Measurements from ENCODE around the gene CAMTA1.
A peak's percentile ranks its signal among the peaks of the same experiment; 100 is the strongest.

Gene CAMTA1

GRCh38 chr1:7248549-7249199 lies 463.4 kb downstream of the CAMTA1 start:
- no peak for DNase-seq

- no peak for DNase-seq
Observed at GRCh38 chr1:7249516-7249915, 464.3 kb downstream of the CAMTA1 start.

DNA sequence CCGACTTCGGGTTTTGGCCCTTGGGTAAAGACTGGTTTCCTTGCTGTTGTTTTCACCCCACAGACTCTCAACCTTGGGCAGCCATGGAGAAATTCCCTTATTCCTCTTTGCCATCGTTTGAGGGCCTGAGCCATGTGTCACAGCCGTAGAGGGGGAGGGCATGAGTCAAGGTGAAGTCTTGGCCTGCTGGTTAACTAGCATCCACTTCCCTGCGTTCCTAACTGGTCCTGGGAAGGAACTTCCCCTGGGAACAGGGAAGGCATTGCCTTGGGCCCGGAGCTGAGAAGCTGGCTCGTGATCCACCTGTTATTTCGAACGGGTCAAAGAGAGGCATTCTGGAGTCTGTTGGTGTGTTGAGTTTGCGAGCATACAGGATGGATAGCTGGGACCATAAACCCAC lies 464.9 kb downstream of the CAMTA1 start:
- DNase-seq, result no peak

GRCh38 chr1:7250597-7251453 lies 465.6 kb downstream of the CAMTA1 start:
- no peak for DNase-seq

DNA sequence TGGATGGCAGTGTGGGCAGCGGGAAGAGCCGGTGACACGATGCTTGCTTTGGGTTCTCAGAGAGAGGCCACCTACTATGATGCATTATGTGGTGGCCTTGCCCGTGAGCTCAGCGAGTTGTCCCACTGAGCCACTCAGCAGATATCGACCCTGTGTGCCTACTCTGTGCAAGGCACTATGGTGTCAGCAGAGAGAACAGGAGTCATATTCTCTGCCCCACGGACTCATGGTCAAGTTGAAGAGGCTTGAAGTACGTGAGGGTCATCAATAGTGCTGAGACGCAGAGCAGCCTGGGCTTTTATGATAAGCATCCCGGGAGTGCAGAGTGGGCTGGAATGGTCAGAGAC lies 466.2 kb downstream of the CAMTA1 start:
- DNase-seq, result no peak

- peak; percentile 36 for DNase-seq
Observed at GRCh38 chr1:7252411-7253117, 467.3 kb downstream of the CAMTA1 start.

DNA sequence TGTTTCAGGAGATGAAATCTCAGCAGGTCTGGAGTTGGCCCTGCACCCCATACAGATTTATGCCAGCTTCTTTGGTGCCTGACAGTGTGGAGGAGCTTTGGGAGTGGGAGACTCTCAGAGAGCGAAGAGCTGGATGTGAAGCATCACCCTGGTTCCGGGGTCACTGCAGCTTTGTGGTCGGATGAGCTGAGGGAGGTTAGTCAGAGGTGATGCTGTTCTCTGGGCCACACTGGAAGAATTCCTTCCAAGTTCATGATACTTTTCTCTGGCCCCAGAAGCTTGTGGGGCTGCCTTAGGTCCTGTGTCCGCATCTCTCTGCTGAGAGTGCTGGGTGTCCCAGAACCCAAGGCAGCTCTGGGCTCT lies 467.8 kb downstream of the CAMTA1 start:
- no peak for DNase-seq

DNA sequence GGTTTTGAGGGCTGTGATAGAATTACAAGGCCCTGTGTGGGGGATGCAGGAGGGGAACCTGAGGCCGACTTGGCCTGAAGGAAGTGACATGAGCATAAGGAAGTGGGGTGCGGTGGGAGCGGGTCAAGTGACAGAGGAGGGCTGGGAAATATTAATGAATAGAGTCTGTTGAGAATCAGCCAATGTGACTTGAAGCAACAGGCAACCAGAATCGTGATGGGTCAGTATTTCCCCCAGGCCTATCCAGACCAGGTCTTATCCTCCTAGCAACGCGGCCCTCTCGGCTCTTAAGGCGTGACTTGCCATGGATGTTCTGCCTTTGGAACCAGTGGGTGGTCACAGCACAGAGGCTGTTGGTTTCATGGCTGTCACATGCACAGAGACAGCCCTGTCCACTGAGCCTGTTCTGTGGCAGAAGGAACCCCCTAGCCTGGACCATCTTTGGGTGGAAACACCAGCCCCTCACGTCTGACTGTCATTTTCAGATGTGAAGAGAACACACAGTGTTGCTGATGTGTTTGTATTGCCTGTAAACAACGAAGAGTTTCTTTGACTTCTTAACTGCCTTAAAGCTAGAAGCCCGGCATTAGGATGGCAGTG lies 468.8 kb downstream of the CAMTA1 start:
- no peak for DNase-seq

- no peak for DNase-seq
Observed at GRCh38 chr1:7255303-7256058, 470.2 kb downstream of the CAMTA1 start.

DNA sequence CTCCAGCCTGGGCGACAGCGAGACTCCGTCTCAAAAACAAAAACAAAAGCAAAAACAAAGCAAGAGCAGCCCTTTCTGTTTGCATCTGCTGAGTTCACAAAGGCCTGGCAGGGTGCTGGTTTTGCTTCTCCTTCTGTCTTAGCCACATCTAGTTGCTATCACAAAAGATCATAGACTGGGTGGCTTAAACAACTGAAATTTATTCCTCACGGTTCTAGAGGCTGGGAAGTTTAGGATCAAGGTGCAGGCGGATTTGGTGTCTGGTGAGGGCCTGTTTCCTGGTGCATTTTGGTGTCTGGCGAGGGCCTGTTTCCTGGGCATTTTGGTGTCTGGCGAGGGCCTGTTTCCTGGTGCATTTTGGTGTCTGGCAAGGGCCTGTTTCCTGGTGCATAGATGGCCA lies 471.3 kb downstream of the CAMTA1 start:
- DNase-seq, result no peak

DNA sequence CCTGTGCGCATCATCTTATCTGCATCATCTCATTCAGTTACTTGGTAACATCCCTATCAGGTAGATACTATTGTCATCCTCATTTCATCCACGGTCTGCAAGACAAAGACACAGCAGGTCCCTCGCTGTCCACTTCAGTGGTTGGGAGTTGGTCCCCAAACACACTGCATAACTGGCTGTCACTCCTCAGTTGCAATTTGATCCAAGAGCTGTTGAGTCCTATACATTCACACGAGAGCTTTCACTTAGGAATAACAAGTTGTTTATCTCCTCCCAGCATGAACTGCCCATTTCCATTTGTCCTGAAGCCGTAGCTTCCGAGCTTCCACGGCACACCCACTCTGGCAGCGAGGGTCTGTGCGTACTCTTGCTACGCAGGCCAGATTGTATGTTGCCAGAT lies 472.0 kb downstream of the CAMTA1 start:
- peak; percentile 71 for DNase-seq

DNA sequence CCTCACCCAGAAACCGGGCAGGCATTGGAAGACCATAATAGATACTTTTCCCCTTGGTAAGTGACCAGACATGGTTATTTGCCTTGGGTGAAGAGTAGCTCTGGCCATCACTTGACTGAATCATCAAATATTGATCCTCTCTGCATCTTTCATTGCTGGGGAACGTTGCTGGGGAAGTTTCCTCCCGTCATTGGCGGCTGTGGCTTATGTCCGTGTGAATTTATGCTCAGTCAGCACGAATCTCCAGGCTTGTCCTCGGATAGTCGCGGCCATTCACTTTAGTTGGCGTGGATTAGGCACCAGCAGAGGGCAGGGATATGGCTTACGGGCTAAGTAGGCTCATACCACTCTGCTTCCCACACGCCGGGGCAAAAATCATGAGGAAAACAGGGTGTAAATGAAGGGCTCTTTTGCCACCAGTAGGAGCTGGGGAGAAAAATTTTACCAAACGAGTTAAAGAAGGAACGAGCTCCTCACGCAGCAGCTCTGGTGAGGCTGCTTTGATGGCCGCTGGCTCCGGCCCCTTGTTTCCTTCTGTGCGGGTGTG lies 473.4 kb downstream of the CAMTA1 start:
- no peak for DNase-seq

- no peak for DNase-seq
Observed at GRCh38 chr1:7259955-7260354, 474.7 kb downstream of the CAMTA1 start.

DNA sequence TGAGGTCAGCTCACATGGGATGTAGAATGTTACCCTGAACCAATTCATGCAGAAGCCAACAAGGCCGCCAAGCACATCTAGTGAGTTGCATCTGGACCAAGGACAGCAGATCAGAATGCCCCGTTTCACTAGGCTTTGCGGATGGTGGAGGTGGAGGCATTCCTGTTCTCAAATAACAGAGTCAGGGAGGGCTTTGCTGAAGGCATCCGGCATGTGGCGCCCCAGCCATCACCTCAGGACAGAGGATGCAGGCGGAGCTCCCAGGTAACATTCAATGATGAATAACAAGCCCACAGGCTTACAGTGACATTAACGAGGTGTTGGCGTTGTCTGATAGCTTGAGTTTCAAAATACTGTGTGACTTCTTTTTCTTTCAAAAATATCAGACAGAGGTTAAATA lies 476.2 kb downstream of the CAMTA1 start:
- no peak for DNase-seq

DNA sequence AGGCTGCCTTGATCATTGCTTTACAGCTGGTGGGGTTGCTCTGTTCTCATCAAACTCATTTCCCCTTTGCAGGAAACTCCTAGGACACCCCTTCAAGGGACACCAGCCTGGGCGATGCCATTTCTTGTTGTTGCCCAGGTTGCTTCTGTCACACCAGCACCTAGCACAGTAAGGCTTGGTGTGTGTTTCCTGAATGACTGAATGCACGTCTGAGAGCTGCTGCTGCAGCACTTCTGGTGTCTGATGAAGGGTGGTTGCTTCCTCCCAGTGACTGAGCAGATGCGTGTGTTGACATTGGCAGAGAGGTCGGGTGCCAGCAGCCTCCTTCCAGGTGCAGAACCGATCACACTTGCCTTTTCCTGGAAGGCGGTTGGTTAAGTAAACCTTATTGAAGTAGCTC lies 477.4 kb downstream of the CAMTA1 start:
- DNase-seq, result peak; percentile 87

DNA sequence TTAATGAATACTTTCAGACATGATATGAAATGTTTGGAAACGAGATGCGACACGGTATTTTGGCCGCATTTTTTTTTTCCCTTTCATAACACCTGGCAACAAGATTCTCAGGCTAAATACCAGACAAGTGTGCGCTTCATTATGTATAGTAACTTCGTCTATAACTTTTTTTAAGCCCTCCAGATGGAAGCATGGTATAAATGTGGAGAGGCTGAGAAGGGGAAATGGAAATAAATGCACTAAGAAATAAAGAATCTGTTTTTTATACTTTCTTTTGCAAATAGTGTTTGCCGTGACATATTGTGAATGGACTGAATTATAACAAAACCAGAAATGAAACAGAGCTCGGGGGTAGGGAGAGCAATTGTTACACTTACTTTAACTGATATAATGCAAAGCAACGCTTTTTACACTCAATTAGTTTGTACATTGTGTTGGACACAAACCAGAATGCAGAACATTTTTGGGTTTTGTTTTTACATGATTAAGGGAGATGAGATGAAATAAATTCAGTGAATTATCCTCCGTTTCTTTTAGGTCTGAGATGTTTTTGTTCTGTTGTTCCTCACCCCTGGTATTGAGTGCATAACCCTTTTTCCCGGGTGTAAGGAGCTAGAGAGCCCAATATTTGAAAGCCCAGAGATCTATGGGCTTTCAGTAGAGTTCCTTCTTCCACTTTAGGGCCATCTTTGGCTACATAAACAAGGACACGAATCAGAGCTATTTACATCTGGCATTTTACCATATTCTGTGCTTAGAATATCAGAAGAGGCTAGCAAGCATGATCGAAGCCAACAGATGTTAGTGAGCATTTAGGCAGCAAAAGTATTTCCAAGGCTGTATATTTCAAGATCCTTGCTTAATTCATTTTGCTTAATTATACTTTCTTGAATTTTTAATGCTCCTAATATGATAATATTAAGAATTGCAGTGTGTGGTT lies 478.0 kb downstream of the CAMTA1 start:
- no peak for DNase-seq

- no peak for DNase-seq
Observed at GRCh38 chr1:7264101-7264500, 478.8 kb downstream of the CAMTA1 start.

- DNase-seq, result no peak
Observed at GRCh38 chr1:7265771-7266371, 480.6 kb downstream of the CAMTA1 start.

DNA sequence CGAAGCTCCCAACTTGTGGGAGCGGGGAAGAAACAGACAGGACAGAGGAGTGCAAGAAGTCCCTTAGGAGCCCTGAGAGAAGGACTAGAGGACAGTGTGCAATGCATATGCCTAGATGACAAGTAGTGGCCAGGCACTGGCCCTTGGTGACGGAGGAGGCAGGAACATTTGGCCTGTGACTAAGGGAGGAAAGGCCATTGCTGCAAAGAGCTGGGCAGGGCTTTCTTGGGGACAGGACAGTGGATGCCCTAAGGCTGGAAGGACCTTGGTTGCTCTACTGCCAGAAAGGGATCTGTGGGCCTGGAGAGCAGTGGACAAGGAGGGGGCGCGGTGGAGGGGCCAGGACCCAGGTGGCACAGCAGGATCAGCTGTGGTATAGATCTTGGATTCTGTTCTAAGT lies 481.3 kb downstream of the CAMTA1 start:
- DNase-seq, result no peak

DNA sequence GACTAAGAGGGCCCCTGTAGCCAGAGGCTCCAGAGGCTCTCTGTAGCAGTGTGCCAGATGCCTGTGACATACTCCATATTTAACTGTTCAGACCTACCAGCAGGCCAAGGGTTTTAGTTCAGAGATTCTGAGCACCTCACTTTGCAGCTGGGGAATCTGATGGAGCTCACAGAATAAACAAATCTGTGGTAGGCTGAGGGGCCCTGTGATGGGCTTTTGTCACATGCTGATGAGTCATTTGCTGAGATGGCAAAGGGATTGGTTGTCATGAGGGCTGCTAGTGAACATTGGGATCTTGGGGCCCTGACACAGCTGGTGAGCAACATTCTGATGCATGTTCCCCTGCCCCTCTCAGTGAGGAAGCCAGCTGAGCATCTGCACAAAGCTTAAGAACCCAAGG lies 482.2 kb downstream of the CAMTA1 start:
- DNase-seq, result no peak

DNA sequence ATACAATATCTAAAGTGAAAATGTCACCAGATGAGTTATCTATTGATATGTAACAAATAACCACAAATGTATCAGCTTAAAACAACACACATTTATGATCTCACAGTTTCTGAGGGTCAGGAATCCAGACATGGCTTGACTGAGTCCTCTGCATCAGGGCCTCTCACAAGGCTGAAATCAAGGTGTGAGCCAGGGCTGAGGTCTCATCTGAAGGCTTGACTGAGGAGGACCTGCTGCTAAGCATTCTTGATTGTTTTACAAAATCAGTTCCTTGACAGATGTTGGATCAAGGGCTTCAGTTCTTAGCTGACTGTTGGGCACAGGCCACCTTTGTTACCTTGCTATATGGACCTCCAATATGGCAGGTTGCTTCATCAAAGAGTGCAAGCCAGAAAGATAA lies 483.7 kb downstream of the CAMTA1 start:
- no peak for DNase-seq

All from COR-L47 (cell line).